Measurements from ENCODE around the gene JARID2.

JARID2 gene

DNA sequence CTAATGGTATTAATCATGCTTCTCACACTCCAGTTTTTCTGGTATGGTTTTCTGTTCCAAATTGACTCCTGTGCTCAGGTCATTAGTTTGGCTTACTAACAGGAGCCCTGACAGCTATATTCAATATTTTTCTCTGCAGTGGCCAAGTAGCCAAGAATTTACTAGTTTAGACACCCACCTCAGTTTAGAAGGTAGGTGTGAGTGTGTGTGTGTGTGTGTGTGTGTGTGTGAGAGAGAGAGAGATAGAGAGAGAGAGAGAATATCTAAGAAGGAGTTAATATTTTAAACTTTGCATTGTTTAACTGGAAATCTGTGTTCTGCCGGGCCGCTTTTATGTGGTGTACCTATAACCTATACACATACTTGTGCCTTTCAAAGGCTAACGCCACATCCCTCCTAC lies 18.5 kb downstream of the JARID2 start:
- no peak for DNase-seq (ENCODE audit: low read depth in 2 of 2)

GRCh38 chr6:15264902-15265761 lies 19.3 kb downstream of the JARID2 start:
- DNase-seq (ENCODE audit: low read depth in 2 of 2), result no peak

GRCh38 chr6:15265787-15266186 lies 19.9 kb downstream of the JARID2 start:
- DNase-seq (ENCODE audit: low read depth in 2 of 2), result no peak

- no peak for DNase-seq (ENCODE audit: low read depth in 2 of 2)
Observed at GRCh38 chr6:15266423-15266996, 20.6 kb downstream of the JARID2 start.

- no peak for DNase-seq (ENCODE audit: low read depth in 2 of 2)
Observed at GRCh38 chr6:15267221-15267620, 21.4 kb downstream of the JARID2 start.

DNA sequence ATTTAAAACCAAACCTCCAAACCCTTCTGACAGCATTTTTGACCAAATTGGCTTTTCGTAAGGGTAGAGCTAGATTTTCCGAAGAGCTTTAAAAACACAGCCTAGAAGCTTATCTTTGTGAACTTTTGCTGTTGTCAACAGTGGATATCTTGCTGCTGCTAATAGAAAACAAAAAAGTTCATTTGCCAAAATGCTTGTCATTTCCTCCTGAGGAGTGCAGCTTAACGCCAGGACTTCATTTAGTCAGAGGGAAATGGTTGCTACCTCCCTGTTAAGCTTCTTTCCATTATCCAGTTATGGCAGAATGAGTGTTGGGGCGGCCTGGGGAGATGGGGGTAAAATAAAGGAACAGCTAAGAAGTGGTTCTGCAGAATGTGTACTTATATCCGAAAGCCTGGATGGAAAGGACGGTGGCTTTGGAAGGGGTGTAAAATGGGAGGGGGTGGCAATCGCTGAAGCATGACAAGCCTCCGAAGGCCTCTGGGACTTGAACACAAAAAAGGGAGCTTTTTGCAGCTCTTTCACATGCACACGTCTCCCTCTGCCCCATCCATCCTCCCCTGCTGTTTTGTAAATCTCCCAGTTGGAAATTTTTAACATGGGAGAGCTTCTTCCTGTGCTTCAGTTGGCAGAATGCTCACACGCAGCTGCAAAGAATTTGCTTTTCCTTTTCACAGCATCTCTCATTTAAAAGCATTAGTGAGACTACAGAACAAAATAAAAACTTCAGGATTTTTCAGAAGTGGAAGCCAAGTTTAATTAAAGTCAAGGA lies 22.5 kb downstream of the JARID2 start:
- no peak for DNase-seq (ENCODE audit: low read depth in 2 of 2)

- DNase-seq (ENCODE audit: low read depth in 2 of 2), result no peak
Observed at GRCh38 chr6:15269011-15269410, 23.1 kb downstream of the JARID2 start.

DNA sequence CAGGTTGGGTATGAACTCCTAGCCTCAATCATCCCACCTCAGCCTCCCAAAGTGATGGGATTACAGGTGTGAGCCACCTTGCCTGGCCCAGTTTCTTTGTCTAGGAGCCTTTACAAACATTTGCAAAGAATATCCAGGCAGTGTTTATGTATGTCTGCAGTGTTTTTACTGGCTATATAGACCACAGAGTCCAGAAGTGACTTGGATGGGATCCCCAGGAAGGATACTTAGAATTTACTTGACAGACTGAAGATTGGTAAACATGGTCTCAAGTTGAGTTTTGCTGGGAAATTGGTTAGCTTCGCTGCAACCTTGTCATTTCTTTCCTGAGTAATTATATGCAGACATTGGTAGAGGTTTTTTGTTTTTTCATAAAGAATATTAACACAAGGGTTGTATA lies 23.8 kb downstream of the JARID2 start:
- DNase-seq (ENCODE audit: low read depth in 2 of 2), result no peak

- DNase-seq (ENCODE audit: low read depth in 2 of 2), result no peak
Observed at GRCh38 chr6:15270402-15270801, 24.5 kb downstream of the JARID2 start.

- no peak for DNase-seq (ENCODE audit: low read depth in 2 of 2)
Observed at GRCh38 chr6:15272562-15272961, 26.7 kb downstream of the JARID2 start.

DNA sequence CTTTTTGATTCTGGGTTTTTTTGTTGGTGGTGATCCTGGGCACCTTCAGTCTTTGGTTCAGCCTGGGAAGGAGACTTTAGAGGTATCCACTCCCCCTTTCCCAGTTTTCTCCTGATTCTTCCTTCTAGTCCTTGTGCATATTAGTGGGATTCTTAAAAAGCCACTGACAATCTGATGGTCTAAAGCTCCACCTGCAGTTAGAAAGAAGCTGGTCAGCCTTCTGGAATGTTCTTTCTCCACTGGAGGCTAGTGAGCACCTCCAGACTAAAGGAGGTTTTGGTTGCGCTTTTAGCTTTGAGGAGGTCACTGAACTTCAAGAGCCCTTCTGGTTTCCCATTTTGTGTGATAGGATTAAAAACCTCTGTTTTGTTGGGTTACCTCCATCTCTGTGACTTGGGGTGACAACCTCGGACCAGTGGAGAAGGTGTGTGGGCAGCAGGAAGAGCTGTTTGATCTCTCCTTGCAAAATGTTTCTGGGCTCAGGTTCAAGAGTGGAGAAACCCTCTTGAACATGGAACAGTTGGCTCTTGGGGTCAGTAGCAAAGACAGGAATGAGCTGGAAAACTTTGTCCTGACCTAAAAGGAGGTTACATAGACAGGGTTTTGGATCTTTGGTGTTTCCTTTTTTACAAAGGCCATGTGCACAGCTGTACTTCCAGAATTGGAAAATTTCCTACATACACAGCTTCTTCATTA lies 29.0 kb downstream of the JARID2 start:
- no peak for DNase-seq (ENCODE audit: low read depth in 2 of 2)

GRCh38 chr6:15276036-15276985 lies 30.4 kb downstream of the JARID2 start:
- DNase-seq (ENCODE audit: low read depth in 2 of 2), result no peak

GRCh38 chr6:15279047-15279661 lies 33.3 kb downstream of the JARID2 start:
- no peak for DNase-seq (ENCODE audit: low read depth in 2 of 2)

DNA sequence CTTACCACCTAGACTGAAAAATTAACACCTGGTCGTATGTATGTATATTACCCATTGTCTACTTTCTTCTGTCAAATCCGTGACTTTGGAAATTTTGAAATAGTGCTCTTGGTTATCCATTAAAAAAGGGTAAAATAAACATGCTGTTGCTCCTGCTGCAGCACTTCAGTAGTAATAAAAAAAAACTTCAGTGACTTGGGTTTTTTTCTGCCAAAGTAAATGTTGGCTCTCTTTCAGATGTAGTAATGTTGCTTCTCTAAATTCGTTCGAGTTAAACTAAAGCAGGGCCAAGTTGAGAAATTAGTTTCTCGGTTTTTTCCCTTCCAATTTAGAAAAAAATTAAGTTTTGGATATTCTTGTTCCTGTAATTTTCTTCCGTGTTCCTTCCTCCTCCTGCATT lies 34.2 kb downstream of the JARID2 start:
- DNase-seq (ENCODE audit: low read depth in 2 of 2), result no peak

- DNase-seq (ENCODE audit: low read depth in 2 of 2), result no peak
Observed at GRCh38 chr6:15280961-15281360, 35.1 kb downstream of the JARID2 start.

- no peak for DNase-seq (ENCODE audit: low read depth in 2 of 2)
Observed at GRCh38 chr6:15282334-15282733, 36.5 kb downstream of the JARID2 start.

- no peak for DNase-seq (ENCODE audit: low read depth in 2 of 2)
Observed at GRCh38 chr6:15283986-15284361, 38.1 kb downstream of the JARID2 start.

- no peak for DNase-seq (ENCODE audit: low read depth in 2 of 2)
Observed at GRCh38 chr6:15284743-15285142, 38.9 kb downstream of the JARID2 start.

- no peak for DNase-seq (ENCODE audit: low read depth in 2 of 2)
Observed at GRCh38 chr6:15285682-15286294, 39.9 kb downstream of the JARID2 start.
